Gastroesophageal sphincter (tissue), 3 donors: ENCODE data around the gene CCDC74A.
"Not testable (repeated sequence)": the region's sequence is repeated elsewhere in the genome, so short reads cannot be mapped to it uniquely, and the experiment has no call there.

Experiments used
- POLR2A ChIP-seq, 2 donors: fragments of 450-650 bp; IDR thresholded peaks; one replicate each; pipeline ENCODE4 v1.6.1; 2017; ENCODE audit warnings: antibody characterized with exemption in 2 of 2, mild to moderate bottlenecking in 2 of 2, moderate library complexity in 1 of 2
- POLR2AphosphoS5 ChIP-seq: sonication (generic); formaldehyde crosslinking; IDR thresholded peaks from one replicate; pipeline ENCODE4 v1.6.1; 2017; ENCODE audit warnings: antibody characterized with exemption
- TF ChIP-seq, protein P1 (sequence below), 4 experiments: fragments of 200-600 bp in 2 of 4; fragments of 450-650 bp in 2 of 4; sonication (generic) in 1 of 4; IDR thresholded peaks; one replicate each; pipeline ENCODE4 v1.5.1; 2017 to 2019; ENCODE audit warnings: antibody characterized with exemption in 4 of 4, mild to moderate bottlenecking in 2 of 4, moderate library complexity in 2 of 4

DNA sequence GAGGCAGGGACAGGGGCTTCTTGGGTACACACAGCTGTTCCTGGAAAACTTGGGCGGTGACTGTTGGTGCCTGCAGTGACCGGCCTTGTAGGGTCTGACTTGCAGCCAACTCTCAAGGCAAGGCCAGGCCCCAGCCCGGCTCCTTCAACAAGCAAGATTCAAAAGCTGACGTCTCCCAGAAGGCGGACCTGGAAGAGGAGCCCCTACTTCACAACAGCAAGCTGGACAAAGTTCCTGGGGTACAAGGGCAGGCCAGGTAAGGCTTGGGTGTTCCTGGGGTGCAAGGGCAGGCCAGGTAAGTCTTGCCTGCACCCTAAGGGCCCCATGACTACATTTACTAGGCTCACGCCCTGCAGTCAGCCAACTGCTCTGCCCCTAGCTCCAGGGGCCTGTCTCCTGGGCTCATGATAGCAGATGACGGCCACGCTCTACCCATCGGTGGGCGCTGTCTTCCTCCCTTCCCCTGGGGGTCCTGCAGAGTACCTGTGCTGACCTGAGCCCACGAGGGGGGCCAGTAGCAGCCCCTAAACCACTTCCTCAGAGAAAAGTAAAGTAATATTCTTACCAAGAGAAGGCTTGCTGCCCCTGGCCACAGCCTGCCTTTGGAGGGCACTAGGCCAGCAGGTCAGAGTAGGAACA is 4.0 kb downstream of the CCDC74A start:
- TF ChIP-seq, protein P1, sequence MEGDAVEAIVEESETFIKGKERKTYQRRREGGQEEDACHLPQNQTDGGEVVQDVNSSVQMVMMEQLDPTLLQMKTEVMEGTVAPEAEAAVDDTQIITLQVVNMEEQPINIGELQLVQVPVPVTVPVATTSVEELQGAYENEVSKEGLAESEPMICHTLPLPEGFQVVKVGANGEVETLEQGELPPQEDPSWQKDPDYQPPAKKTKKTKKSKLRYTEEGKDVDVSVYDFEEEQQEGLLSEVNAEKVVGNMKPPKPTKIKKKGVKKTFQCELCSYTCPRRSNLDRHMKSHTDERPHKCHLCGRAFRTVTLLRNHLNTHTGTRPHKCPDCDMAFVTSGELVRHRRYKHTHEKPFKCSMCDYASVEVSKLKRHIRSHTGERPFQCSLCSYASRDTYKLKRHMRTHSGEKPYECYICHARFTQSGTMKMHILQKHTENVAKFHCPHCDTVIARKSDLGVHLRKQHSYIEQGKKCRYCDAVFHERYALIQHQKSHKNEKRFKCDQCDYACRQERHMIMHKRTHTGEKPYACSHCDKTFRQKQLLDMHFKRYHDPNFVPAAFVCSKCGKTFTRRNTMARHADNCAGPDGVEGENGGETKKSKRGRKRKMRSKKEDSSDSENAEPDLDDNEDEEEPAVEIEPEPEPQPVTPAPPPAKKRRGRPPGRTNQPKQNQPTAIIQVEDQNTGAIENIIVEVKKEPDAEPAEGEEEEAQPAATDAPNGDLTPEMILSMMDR (IDR thresholded peaks at IDR 0.05) = not testable (repeated sequence)
- not testable (repeated sequence) for TF ChIP-seq POLR2AphosphoS5; POLR2A (IDR thresholded peaks at IDR 0.05)
